Measurements from ENCODE around the gene PIN1.
"Not testable (repeated sequence)": the region's sequence is repeated elsewhere in the genome, so short reads cannot be mapped to it uniquely, and the experiment has no call there.

Gene PIN1

GRCh38 chr19:9818175-9818733, 16.9 kb upstream of the PIN1 start:
- H3K27ac ChIP-seq: peak overlapping the region; percentile 90
- peaks cover 31% of the 10 kb centered on the region for H3K9me3 ChIP-seq
- TF ChIP-seq Cebpa-rat (IDR thresholded peaks at IDR 0.05): no peak
- no peaks in the 10 kb centered on the region for H3K27me3 ChIP-seq
- peak overlapping the region; percentile 84 for H3K4me2 ChIP-seq
- peaks cover 10% of the 10 kb centered on the region for H4K20me1 ChIP-seq
- peak overlapping the region; percentile 99 for H3K4me3 ChIP-seq
- peak overlapping the region; percentile 94 for H3K9ac ChIP-seq
- H3K4me1 ChIP-seq: peaks cover 28% of the 10 kb centered on the region
- H3K36me3 ChIP-seq: peaks cover 41% of the 10 kb centered on the region

DNA sequence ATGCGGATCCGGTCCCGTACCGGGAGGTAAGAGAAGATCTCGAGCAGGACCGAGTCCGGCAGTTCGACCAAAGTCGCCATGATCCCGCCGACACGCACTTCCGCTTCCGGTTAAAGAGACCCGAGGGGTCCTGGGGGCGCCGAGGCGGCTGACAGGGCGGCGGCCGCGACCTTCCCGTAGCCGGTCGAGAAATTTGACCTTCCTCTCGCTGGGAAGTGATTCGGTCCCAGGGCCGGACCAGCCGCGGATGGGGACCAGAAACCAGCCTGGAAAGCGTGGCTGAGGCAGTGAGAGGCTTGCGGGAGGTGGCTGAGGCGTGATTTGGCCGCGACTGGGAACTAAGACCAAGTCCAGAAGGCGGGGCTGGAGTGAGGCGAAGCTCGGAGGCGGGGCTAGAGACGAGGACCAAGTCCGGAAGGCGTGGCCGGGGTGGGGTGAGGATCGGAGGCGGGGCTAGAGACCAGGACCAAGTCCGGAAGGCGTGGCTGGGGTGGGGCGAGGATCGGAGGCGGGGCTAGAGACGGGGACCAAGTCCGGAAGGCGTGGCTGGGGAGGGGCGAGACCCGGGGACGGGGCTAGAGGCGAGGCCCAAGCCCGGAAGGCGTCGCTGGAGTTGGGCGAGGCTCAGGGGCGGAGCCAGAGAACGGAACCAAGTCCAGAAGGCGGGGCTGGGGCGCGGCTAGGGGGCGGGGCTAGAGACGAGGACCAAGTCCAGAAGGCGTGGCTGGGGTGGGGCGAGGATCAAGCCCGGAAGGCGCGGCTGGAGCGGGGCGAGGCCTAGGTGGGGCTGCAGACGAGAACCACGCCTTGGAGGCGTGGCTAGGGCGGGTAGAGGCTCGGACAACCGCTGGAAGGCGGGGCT, 16.2 kb upstream of the PIN1 start, which contains the start of gene FBXL12:
Gene FBXL12 (minus strand): TSS at position 346 of the 862 bp plus-strand sequence. CDS start 266 bp downstream, at position 80.
- H3K9ac ChIP-seq: peak within 1 kb of the TSS; percentile 94
- peak within 1 kb of the TSS; percentile 99 for H3K4me3 ChIP-seq
- peak within 1 kb of the TSS; percentile 87 for H3K4me2 ChIP-seq
- peaks cover 35% of the 10 kb centered on the region for H3K4me1 ChIP-seq
- no peak for TF ChIP-seq Cebpa-rat (IDR thresholded peaks at IDR 0.05)
- peaks cover 39% of the 10 kb centered on the region for H3K36me3 ChIP-seq
- peak within 1 kb of the TSS; percentile 90 for H3K27ac ChIP-seq
- H4K20me1 ChIP-seq: peaks cover 17% of the 10 kb centered on the region
- H3K27me3 ChIP-seq: no peaks in the 10 kb centered on the region
- H3K9me3 ChIP-seq: peaks cover 31% of the 10 kb centered on the region

DNA sequence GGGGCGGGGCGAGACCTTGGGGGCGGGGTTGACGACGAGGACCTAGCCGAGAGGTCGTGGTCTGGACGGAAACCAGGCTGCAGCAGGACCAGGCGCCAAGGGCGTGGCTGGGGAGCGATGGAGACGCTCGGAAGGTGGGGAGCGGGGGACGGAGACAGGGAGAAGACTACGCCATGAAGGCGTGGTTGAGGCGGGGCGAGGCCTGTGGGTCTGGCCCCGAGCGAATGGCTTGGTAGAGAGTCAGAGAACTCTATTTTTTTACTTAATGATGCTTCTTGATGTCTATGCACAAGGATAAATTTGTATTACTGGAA, 15.6 kb upstream of the PIN1 start:
- no peak for TF ChIP-seq Cebpa-rat (IDR thresholded peaks at IDR 0.05)
- Histone ChIP-seq H3K9me3 (peaks cover 25% of the 10 kb centered on the region), H3K27ac (peak overlapping the region; percentile 43; the same call in 1 of the 2 replicates), H3K4me3 (peak overlapping the region; percentile 67), H3K36me3 (peaks cover 39% of the 10 kb centered on the region), H3K27me3 (no peaks in the 10 kb centered on the region), H3K4me1 (peaks cover 39% of the 10 kb centered on the region), H3K9ac (0 out of 2 replicates have a peak overlapping the region, but pooled peaks have one; percentile 45), H3K4me2 (peak overlapping the region; percentile 87), H4K20me1 (peaks cover 23% of the 10 kb centered on the region)

GRCh38 chr19:9820034-9820433, 15.1 kb upstream of the PIN1 start:
- peaks cover 28% of the 10 kb centered on the region for H4K20me1 ChIP-seq
- peaks cover 39% of the 10 kb centered on the region for H3K4me1 ChIP-seq
- H3K4me3 ChIP-seq: peak overlapping the region; percentile 67
- peak overlapping the region; percentile 87 for H3K4me2 ChIP-seq
- 0 out of 2 replicates have a peak overlapping the region, but pooled peaks have one; percentile 43 for H3K27ac ChIP-seq
- peaks cover 39% of the 10 kb centered on the region for H3K36me3 ChIP-seq
- H3K27me3 ChIP-seq: not testable (repeated sequence)
- 0 out of 2 replicates have a peak overlapping the region, but pooled peaks have one; percentile 45 for H3K9ac ChIP-seq
- peaks cover 20% of the 10 kb centered on the region for H3K9me3 ChIP-seq

DNA sequence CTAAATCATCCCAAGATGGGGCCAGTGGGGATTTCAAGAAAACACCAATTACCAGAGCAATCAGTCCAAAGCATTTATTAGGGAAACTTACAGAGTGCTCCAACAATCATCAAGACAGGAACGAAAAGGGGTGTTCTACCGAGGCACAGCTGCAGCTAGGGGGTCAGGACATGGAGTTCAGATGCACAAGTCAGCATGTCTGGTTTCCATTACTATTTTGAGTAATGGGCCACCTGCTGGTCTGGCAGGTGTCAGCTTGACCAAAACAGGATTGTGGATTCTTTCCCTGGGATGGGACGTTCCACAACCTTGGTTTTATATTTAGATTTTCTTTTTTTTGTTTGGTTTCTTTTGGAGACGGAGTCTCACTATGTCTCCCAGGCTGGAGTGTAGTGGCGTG, 11.3 kb upstream of the PIN1 start:
- Histone ChIP-seq H3K9me3 (no peaks in the 10 kb centered on the region), H4K20me1 (peaks cover 51% of the 10 kb centered on the region), H3K36me3 (peaks cover 28% of the 10 kb centered on the region), H3K4me2 (peak overlapping the region; percentile 30; the same call in 1 of the 2 replicates), H3K9ac (peak overlapping the region; percentile 38; the same call in 1 of the 2 replicates), H3K27me3 (no peaks in the 10 kb centered on the region), H3K4me3 (no peak overlapping the region), H3K27ac (no peak overlapping the region), H3K4me1 (peaks cover 44% of the 10 kb centered on the region)
- no peak for TF ChIP-seq Cebpa-rat (IDR thresholded peaks at IDR 0.05)

DNA sequence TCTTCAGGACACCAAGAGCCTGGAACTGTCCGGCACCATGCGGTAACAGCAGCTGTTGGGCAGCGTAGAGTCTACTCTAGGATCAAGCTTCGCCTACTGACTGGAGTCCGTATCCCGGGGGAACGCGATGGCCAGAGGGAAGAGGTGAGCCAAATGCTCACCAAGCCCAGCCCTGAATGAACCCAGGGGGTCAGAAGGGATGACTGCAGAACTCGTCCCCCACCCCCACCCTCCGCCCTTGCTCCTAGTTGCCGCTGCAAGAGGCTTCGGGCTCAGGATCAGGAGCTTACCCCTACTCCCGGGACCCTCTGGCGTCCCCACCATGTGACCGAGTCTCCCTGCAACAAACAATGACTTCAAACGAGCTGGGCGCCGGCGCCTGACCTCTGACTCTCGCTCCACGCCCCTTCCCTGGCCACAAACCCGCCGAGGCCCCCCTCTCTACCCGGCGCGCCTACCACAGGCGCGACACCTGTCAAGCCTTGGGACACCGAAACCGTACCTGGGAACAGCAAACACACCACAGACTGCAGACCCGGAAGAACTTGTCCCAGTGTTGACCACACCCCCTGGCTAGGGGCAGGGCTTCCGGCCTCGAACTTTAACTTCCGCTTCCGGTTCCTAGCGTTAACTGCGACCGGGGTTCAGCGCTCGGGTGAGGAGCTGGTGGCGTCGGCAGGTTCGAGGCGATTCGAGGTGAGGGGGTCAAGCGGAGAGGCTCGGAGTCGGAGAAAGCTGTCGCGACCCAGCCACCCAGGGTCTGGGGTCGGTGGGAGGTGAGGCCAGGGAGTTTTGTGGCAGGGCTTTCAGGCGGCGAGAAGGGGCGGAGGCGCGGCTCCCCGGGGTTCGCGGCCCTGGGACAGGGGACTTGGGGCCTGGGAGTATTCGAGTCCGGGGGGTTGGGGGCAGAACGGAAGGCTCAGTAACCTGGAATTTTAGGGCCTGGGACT, 7.6 kb upstream of the PIN1 start, which contains the start of gene UBL5:
Gene UBL5 (plus strand): TSS at position 630 of the 950 bp plus-strand sequence. CDS start 420 bp downstream, outside the sequence.
- peaks cover 79% of the 10 kb centered on the region for H4K20me1 ChIP-seq
- no peaks in the 10 kb centered on the region for H3K27me3 ChIP-seq
- H3K4me3 ChIP-seq: peak within 1 kb of the TSS; percentile 96
- H3K27ac ChIP-seq: peak within 1 kb of the TSS; percentile 86
- H3K9ac ChIP-seq: peak within 1 kb of the TSS; percentile 94
- peak within 1 kb of the TSS; percentile 99 for H3K4me2 ChIP-seq
- H3K36me3 ChIP-seq: peaks cover 61% of the 10 kb centered on the region
- no peak for TF ChIP-seq Cebpa-rat (IDR thresholded peaks at IDR 0.05)
- H3K4me1 ChIP-seq: peaks cover 49% of the 10 kb centered on the region
- no peaks in the 10 kb centered on the region for H3K9me3 ChIP-seq

- no peak for TF ChIP-seq Cebpa-rat (IDR thresholded peaks at IDR 0.05)
- peak overlapping the region; percentile 96 for H3K4me3 ChIP-seq
- no peaks in the 10 kb centered on the region for H3K9me3 ChIP-seq
- peaks cover 71% of the 10 kb centered on the region for H4K20me1 ChIP-seq
- peaks cover 38% of the 10 kb centered on the region for H3K4me1 ChIP-seq
- no peaks in the 10 kb centered on the region for H3K27me3 ChIP-seq
- H3K4me2 ChIP-seq: peak overlapping the region; percentile 99
- H3K27ac ChIP-seq: peak overlapping the region; percentile 86
- peak overlapping the region; percentile 94 for H3K9ac ChIP-seq
- peaks cover 60% of the 10 kb centered on the region for H3K36me3 ChIP-seq
These were observed 6.5 kb upstream of the PIN1 start for GRCh38 chr19:9828551-9829063.

GRCh38 chr19:9834307-9834725, 802 bp upstream of the PIN1 start:
- Histone ChIP-seq H3K4me3 (peak overlapping the region; percentile 96), H3K4me2 (peak overlapping the region; percentile 54), H3K9me3 (no peaks in the 10 kb centered on the region), H4K20me1 (peaks cover 56% of the 10 kb centered on the region), H3K27me3 (no peaks in the 10 kb centered on the region), H3K9ac (no peak overlapping the region), H3K4me1 (peaks cover 26% of the 10 kb centered on the region), H3K27ac (no peak overlapping the region), H3K36me3 (peaks cover 53% of the 10 kb centered on the region)
- TF ChIP-seq Cebpa-rat (IDR thresholded peaks at IDR 0.05): no peak

- Histone ChIP-seq H3K4me1 (peaks cover 19% of the 10 kb centered on the region), H3K27ac (peak overlapping the region; percentile 85), H3K4me3 (peak overlapping the region; percentile 96), H3K4me2 (peak overlapping the region; percentile 93), H3K36me3 (peaks cover 53% of the 10 kb centered on the region), H3K9me3 (no peaks in the 10 kb centered on the region), H3K27me3 (no peaks in the 10 kb centered on the region), H4K20me1 (peaks cover 44% of the 10 kb centered on the region), H3K9ac (peak overlapping the region; percentile 91)
- no peak for TF ChIP-seq Cebpa-rat (IDR thresholded peaks at IDR 0.05)
These were observed 410 bp downstream of the PIN1 start for GRCh38 chr19:9835507-9835949.
